ENCODE measurements around the gene NDRG3.
A peak's percentile ranks its signal among the peaks of the same experiment; 100 is the strongest.
"Not testable (repeated sequence)": the region's sequence is repeated elsewhere in the genome, so short reads cannot be mapped to it uniquely, and the experiment has no call there.

Gene NDRG3

DNA sequence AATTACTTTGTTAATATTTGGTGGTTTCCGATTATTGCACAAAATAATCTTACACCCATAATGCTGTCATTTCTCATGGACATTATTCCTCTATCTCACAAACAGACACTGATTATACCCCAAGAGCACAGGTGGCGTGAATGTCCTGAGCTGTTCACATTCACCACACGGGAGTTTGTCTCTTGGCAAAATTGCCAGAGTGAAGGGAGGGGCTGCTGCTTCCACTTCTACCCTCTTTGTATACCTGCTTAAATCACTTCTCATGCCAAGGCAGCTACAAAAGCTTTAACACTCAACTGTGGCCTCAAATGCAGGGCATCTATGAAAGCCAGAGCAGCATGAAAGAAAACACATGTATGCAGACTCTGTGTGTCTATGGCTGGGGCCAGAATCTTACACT lies 58.0 kb downstream of the NDRG3 start:
- DNase-seq (ENCODE audit: low spot score): no peak

DNA sequence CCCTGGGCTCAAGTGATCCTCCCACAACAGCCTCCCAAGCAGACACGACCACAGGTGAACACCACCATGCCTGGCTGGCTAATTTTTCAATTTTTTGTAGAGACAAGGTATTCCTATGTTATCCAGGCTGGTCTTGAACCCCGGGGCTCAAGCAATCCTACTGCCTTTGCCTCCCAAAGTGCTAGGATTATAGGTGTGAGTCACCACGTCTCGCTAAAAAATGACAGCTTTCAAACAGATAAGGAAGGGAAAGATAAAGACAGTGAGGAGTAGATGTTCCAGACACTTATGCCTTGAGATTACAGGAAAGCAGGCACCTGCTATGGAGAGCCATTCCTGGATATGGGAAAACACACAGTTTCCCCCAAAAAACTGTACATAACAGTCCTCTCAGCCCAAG lies 58.9 kb downstream of the NDRG3 start:
- DNase-seq (ENCODE audit: low spot score): no peak

DNA sequence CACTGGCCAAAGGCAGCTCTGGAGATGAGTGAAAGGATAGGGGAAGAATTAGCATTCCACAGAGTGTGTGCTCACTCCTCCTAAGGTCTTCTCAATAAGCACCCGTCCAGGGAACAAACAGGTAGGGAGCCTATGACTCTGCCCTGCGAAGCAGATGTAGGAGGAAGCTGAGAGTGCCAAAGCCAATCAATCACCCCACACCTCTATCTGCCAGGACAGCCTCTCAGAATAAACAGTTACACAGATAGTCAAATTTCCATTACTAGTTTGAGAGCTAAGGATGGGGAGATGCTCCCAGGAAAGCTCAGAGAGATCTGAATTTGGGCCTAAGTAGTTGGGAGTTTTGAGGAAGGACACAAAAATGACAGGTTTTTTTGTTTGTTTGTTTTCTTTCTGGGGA lies 59.4 kb downstream of the NDRG3 start:
- no peak for DNase-seq (ENCODE audit: low spot score)

DNA sequence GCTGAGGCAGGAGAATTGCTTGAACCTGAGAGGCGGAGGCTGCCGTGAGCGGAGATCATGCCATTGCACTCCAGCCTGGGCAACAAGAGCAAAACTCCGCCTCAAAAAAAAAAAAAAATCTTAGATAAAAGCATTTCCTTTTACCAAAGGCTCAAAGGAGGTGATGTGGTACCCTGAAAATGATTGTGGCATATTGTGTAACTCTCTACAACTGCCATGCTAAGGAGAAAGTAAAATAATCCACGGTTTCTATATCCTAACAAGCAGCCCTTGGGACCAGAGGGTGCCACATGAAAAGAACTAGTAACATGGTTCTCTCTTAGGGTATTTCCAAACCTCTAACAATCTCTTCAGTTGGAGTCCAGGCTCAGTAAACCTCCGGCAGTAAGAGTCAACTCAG lies 61.1 kb downstream of the NDRG3 start:
- no peak for DNase-seq (ENCODE audit: low spot score)

DNA sequence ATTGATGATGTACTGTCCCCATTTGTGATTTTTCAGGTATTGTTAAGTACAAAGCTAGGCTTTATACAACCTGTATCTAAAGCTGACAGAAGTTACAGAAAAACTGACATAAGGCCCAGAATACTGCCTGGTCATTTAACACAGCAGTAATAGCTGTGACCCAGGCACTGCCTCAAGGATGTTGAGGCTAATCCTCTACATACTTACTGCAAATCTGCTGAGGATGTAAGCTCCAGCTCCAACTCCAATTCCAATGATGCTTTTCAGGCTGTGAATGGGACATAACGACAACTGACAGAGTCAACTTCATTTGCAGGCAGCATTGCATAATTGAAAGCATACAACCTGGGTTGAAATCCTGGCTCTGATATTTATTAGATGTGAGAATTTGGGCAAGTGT lies 63.6 kb downstream of the NDRG3 start:
- no peak for DNase-seq (ENCODE audit: low spot score)

DNA sequence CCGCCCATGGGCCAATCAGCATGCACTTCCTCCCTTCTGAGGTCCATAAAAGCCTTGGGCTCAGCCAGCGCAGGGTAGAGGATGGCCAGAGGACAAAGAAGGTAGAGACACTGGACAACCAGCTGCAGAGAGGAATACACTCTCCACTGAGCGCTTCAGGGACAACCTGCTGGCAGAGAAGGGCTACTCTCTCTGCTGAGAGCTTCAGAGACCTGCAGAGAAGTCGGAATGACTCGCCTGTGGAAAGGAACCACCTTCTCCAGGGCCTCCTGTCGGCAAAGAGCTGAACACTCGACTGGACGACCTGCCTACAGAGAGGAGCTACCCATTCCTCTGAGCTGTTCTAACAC lies 68.5 kb downstream of the NDRG3 start:
- DNase-seq (ENCODE audit: low spot score): no peak

DNA sequence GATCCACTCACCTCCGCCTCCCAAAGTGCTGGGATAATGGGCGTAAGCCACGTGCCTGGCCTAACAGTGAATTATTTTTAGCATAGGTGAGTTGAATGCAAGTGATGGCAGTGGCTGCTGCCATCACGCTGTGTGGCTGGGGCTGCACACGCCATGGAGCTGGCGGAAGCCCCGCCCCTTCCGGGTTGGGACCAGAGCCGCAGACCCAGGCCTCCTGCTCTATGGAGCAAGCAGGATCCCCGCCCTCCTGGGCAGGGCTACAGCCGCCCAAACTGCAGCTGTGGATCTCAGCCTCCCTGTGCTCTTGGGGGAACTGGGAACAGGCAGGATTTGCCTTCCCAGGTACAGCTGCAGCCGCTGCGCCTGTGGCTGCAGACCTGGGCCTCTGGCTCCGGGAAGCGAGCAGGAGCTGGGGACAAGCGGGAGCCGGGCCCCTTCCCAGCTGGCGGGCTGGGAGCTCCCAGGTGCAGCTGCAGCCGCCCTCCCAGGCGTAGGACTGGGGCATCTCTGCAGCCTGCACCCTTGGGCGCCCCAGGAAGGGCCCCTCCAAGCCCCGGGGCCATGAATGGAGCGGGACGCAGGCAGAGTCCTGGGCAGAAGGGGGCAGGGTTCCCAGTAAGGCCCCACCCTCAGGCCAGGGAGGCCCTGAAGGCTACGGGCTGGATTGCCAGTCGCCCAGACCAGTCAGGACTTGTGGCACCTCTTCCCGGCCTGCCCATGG lies 69.0 kb downstream of the NDRG3 start:
- DNase-seq (ENCODE audit: low spot score): no peak

DNA sequence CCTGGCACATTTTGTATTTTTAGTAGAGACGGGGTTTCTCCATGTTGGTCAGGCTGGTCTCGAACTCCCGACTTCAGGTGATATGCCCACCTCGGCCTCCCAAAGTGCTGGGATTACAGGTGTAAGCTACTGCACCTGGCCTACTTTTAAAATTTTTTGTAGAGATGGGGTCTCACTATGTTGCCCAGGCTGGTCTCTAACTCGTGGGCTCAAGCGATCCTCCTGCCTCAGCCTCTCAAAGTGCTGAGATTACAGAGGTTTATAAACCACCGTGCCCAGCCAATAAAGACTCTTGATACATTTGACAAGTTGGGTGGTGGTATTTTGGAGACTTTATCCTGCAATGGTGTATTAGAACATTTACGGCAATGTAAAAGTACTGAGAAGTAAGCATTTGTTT lies 70.3 kb downstream of the NDRG3 start:
- DNase-seq (ENCODE audit: low spot score): not testable (repeated sequence)

DNA sequence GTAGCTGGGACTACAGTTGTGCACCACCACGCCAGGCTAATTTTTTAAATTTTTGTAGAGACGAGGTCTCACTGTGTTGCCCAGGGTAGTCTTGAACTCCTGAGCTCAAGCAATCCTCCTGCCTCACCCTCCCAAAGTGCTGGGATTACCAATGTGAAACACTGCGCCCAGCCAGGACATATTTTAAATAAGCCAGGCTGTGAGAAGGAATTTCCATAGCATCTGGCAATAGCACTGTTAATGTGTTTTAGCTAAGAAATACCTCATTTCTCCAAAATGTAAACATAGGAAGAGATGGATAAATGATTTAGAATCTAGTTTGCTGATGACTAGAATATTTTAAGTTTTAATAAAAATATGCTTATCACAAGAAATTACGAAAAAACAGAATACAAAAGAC lies 72.9 kb downstream of the NDRG3 start:
- DNase-seq (ENCODE audit: low spot score): no peak

DNA sequence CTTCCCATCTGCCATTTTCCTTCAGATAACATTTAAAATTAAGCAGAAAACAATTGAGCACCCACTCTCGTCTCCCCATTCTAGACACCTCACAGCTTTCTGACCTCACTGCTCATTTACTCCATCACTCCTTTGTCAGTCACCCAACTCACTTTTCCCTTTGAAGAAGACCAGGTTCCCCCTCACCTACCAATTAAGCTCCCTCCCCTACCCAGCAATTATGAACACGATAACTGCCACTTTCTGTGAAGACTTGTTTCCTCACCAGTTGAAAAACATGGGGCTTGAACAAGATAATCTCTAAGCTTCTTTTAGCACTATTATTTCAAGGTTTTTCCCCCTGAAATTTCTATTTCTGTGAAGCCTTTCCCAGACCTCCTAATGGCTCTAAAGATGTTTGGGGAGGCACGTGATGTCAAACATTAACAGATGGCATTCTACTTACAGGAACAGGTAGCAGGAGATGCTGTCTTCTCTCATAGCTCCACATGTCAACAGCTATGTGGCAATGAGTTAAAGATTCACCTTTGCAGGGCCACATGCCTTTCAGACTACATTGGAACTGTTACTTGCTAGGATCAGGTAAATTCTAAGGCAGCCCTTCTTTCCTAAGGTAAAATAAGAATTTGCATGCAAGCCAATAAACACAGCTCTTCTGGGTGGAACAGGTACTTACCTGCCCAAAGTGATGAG lies 75.1 kb downstream of the NDRG3 start:
- no peak for DNase-seq (ENCODE audit: low spot score)

DNA sequence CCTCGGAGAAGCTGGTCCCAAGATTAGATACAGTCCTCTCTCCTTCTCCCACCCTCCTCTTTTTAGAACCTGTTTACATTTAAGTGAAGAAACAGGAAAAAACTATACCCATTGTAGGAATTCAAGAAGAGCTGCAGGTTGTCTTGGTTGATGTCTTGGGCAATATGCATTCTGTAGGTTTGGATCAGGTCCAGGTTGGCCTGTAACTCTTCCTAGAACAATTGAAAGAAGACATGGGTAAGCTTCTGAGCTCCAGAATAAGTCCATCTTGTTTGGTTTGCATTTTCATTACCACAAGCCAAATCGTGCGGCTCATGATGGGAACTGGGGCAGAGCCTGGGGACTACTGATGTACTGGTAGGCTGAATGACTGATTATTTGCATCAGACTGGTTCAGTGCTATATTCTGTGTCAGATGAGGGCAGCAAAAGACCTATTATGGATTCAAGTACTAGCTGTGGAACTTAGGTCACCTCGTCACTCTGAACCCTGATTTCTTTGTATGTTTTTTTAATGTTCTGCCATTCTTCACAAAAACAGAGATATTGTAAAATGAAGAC lies 79.6 kb downstream of the NDRG3 start:
- no peak for DNase-seq (ENCODE audit: low spot score)

DNA sequence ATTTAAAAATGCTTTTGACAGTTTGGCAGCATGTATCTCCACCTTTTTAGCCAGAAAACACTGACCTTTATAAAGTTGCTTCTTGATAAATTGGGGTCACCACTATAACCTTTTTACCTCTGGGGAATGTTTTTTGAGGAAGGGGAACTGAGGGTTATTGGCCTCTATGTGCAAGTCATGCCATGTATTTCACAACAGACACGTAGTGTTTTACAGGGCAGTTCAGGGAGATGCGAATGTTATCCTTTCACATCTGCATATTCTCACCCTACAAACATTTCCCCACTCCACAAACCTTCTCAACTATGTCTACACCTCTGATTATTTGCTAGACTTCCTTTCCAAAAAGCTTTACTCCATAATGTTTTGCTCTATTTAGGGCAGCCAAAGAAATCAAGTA lies 82.9 kb downstream of the NDRG3 start:
- no peak for DNase-seq (ENCODE audit: low spot score)

DNA sequence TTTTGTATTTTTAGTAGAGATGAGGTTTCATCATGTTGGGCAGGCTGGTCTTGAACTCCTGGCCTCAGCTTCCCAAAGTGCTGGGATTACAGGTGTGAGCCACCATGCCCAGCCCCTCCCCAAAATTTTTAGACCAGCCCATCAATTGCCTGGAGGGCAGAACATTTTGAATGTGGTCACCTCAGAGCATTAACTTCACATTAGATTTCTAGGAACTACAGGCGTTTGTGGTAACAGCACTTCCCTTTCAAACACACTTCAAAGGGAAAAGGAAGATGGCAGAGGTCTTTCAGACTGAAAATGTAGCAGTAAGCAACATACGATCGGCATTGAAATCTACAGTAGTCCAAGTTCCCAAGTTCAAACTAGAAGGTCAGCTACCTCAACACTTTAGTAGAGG lies 87.6 kb downstream of the NDRG3 start:
- DNase-seq (ENCODE audit: low spot score): peak; percentile 46

DNA sequence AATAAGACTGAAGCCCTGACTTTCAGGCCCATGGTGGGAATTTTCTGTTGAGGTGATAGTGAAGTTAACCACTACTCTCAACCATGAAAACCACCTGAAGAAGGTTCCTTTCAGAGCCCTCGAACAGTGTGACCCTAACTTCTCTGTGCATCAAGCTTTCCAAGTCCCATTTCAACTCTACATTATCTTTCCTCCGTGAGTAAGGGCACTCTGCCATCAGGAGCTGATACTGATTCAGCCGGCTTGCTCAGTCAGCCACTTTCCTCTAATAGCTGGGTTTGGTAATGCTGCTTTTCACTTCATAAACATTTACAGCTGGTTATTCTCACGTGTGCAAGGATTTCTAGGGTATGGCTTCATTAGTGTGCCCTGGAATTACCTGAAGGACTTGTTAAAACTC lies 89.2 kb downstream of the NDRG3 start:
- no peak for DNase-seq (ENCODE audit: low spot score)

DNA sequence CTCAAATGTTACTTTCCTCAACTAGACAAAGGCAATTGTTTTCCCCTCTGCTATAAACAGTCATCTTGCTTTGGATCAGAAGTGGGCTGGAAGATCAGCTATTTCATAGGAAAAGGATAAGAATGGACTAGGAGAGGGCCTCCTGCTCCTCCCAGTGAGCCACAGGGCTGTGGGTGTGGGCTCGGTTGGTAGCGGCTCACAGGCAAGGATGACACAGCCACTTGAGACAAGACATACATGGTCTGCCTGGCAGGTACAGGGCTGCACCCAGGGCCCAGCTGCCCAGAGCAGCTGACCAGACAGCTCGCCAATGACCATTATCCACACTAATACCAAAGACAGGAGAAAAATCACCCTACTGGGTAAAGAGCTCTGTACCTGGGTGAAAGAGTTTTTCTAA lies 90.9 kb downstream of the NDRG3 start:
- DNase-seq (ENCODE audit: low spot score): no peak

DNA sequence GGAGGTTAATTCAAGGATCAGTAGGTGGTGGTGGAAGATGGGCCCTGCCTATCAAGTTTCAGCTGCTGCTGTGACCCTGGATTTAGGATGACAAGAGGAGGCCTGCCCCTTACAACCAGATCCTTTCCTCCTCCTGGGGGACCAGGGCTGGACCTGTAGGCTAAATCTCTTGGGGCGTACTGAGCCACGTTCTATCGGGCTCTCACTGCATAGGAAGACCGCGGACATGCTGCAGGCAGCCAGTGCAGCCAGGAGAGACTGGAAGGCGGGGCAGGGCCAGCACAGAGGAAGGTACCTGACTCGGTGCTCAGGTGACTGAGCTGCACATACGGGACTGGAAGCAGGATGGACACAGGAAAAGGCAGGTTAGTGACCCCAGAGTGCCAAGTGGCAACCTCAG lies 91.4 kb downstream of the NDRG3 start:
- no peak for DNase-seq (ENCODE audit: low spot score)

DNA sequence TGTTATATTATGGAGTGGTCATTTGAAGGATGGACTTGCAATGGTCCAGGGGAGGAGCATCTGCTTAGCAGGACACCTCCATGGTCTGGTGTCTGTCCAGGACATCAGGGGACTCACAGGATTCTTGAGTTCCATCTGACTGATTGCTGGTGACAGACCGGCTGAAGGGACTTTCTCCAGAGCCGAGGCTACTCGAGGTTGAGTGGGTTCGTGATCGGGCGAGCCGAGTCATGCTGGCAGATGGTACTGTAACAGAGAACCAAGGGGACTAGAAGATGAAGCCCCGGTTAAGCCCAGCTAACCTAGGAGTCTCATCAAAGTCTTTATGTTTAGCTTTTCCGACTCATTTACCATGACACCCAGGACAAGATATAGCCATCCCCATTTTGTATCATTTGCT lies 92.4 kb downstream of the NDRG3 start:
- DNase-seq (ENCODE audit: low spot score): no peak

DNA sequence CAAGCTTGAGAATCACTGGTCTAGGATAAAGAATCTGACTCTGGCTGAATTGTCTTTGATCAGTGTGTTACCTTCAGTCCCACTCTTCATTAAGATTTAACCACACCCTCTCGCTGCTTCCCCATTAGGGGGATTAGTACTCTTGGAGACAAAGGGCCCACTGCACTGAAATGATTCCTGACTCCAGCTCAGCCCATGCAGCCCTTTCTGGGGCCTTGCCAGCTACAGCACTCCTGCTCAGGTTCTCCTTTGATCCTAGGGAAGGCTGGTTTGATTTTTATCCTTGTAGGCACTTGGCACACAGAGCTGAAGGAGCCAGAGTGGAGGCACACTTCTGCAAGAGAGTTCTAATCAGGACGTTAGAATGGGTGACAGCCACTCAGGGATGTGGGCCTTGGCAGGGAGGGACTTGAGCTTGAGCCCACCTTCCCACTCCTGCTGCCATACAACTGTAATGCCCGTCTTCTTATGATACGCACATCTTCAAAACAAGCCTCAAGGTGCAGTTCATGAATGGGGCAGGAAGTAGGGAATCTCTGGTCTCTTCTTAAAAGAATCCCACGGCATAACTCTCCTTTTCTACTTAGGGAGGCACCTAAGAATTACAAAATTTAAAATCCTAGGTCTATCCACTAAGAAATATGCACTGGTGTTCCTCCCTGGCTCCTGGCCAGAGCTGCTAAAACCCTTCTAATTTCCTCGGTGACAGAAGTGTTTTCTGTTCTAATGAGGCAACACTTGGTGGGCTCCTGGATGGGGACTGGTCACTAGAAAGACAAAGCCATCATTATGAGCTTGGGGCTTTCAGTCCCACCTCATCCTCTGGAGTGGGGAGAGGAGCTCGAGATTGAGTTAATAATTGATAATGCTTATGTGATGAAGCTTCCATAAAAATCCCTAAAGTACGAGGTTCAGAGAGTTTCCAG lies 98.4 kb downstream of the NDRG3 start:
- DNase-seq (ENCODE audit: low spot score): no peak

DNA sequence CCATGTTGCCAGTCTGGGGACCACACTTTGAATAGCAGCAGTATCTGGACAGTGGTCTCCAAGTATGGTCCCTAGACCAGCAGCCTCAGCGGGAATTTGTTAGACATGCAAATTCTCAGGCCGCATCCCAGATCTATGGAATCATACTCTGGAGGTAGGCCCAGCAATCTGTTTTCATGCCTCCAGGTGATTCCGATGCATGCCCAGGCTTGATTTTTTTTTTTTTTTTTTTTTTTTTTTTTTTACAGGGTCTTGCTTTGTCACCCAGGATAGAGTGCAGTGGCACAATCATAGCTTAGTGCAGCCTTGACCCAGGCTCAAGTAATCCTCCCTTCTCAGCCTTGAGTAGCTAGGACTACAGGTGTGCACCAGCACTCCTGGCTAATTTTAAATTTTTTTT lies 99.2 kb downstream of the NDRG3 start:
- DNase-seq (ENCODE audit: low spot score): no peak

DNA sequence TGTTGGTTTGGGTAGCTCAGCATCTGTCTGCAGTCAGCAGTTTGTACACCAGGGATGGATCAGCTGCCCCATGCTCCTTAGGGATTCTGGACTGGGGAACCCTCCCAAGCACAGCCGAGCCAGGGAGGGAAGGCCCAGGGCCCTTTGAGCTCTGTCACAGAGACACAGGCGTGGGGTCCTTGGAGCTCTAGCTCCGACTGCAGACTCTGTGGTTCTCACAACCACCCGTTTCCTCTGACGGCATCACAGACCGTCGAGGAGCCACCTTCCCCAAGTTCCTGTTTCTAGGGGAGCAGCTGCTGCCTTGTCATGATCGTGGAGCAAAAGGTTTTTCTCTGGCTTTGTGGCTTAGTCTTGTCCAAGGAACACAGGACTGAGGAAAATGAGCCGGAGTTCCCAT lies 99.9 kb downstream of the NDRG3 start, which contains the start of gene SLA2:
SLA2 (minus strand) TSS at position 199 of the 400 bp plus-strand sequence. CDS start 4,861 bp downstream, outside the sequence.
- DNase-seq (ENCODE audit: low spot score): peak; percentile 75

DNA sequence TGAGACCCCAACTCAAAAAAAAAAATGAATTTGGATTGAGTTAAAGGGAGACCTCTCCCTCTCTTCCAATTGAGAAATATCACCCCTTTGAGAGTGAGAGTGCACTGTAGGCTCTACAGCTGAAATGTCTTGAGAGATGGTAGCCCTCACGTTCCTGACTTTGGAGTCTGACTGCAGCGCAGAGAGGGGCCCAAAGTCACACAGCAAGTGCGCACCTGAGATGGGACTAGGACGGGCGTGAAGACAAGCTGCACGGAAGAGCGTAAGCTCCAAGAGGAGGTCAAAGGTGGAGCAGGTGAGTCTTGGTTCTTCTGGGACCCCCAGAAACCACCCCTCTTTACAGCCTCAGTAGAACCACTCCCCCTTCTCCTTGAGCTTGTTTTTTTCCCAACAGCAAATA lies 100.5 kb downstream of the NDRG3 start:
- DNase-seq (ENCODE audit: low spot score): no peak

DNA sequence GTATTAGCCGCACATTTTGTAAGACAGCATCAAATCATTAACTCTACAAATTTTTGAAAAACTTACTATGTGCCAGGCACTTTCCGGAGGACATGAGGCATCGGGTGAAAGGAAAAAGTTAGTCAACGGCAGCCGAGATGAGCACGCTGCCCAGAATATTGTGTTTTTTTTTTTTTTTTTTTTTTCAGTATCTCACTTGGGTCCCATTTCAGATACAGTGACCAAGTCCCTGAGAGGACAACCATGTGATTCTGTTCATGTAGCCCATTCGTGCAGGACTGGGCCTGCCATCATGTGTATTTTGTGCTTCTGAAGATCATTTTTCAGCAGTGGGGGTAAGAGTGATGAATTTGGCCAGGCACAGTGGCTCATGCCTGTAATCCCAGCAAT lies 101.2 kb downstream of the NDRG3 start:
- peak; percentile 58 for DNase-seq (ENCODE audit: low spot score)
